Breast epithelium (tissue), 4 donors: Measurements from ENCODE around the gene LRRFIP1. TPM values are rescaled to one million over a fixed set of nuclear protein-coding genes. Genes with fewer than 3 reads are reported as not detected.

ENCODE experiments used
- DNase-seq, 2 donors: peaks; one replicate each; pipeline ENCODE4 v3.0.0-alpha.2; 2019; ENCODE audit warnings: low spot score in 2 of 2
- H3K27ac ChIP-seq, 2 donors: fragments of 200-600 bp; sonication (generic) in 1 of 2; one replicate each; pipeline ENCODE4 v1.5.1; 2016 to 2019; ENCODE audit warnings: mild to moderate bottlenecking in 1 of 2
- H3K27me3 ChIP-seq, 2 donors: fragments of 200-600 bp; sonication (generic) in 1 of 2; one replicate each; pipeline versions ENCODE4 v1.5.1 to v1.6.0; 2017 to 2019; ENCODE audit warnings: control low read depth in 1 of 2, mild to moderate bottlenecking in 1 of 2
- H3K36me3 ChIP-seq: fragments of 200-600 bp; one replicate; pipeline ENCODE4 v1.5.1; 2019
- H3K4me1 ChIP-seq, 2 donors: fragments of 200-600 bp; sonication (generic); one replicate each; pipeline ENCODE4 v1.5.1; 2016 to 2019; ENCODE audit warnings: control low read depth in 1 of 2
- H3K4me3 ChIP-seq, 3 donors: fragments of 200-600 bp; sonication (generic); 1 replicate in 2 of 3; 2 replicates in 1 of 3; pipeline ENCODE4 v1.5.1; 2016 to 2019; ENCODE audit warnings: mild to moderate bottlenecking in 3 of 3, moderate library complexity in 2 of 3
- H3K9me3 ChIP-seq, 2 donors: fragments of 200-600 bp; sonication (generic) in 1 of 2; one replicate each; pipeline ENCODE4 v1.5.1; 2016 to 2019; ENCODE audit warnings: control low read depth in 1 of 2
- CTCF ChIP-seq, 3 donors: fragments of 450-650 bp; IDR thresholded peaks; one replicate each; pipeline ENCODE4 v1.5.1; 2016 to 2017; ENCODE audit warnings: antibody characterized with exemption in 3 of 3, mild to moderate bottlenecking in 3 of 3, moderate library complexity in 3 of 3
- POLR2A ChIP-seq: fragments of 450-650 bp; IDR thresholded peaks from one replicate; pipeline ENCODE4 v1.6.1; 2016; ENCODE audit warnings: antibody characterized with exemption, mild to moderate bottlenecking, moderate library complexity
- POLR2AphosphoS5 ChIP-seq, 3 donors: sonication (generic); formaldehyde crosslinking; IDR thresholded peaks; one replicate each; pipeline ENCODE4 v1.6.1; 2017; ENCODE audit warnings: antibody characterized with exemption in 3 of 3
- intact Hi-C: fragments of 100-400 bp; cut with DNase I; formaldehyde crosslinking; loops from one replicate; pipeline ENCODE4 v1.15.1; 2023; ENCODE audit warnings: low total_unique reads
- total RNA-seq, 3 donors: library from RNA; depleted of rRNA; stranded (reverse); fragments of >200 nt; gene quantifications; one replicate each; pipeline ENCODE4 v1.1.0, GENCODE V29; 2016

Gene LRRFIP1
- total RNA-seq, 3 donors from 2014 or later = 82.6 to 136 (median 130) TPM

GRCh38 chr2:237721458-237721857, 94.1 kb downstream of the LRRFIP1 start:
- no peaks in the 10 kb centered on the region for H3K27me3 ChIP-seq
- no peak overlapping the region for H3K27ac ChIP-seq
- intact Hi-C loops = no loop called here
- DNase-seq = no peak
- H3K36me3 ChIP-seq = no peaks in the 10 kb centered on the region
- no peaks in the 10 kb centered on the region for H3K9me3 ChIP-seq
- H3K4me3 ChIP-seq = no peak overlapping the region
- H3K4me1 ChIP-seq = no peaks in the 10 kb centered on the region
- TF ChIP-seq POLR2AphosphoS5 (IDR thresholded peaks at IDR 0.05) = no peak
- TF ChIP-seq CTCF (IDR thresholded peaks at IDR 0.05) = no peak
- TF ChIP-seq POLR2A = no peak

DNA sequence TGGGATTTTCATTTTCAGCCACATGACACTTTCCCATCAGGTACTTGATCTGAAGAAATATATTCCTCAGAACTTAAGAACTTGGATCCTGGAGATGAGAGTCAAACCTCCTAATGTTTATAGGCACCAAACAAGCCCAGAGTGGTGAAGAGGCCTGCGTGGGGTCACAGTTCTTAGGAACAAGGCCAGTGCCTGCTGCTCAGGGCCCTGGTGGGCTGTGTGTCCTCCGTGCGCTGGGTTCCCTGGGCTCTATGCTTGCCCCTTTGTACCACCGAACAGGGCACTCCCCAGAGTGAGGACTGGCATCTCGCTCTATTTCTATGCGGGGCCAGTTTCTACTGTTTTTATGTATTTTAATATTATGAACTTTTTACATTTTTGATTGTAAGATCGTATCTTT, 95.2 kb downstream of the LRRFIP1 start:
- Histone ChIP-seq H3K27ac (no peak overlapping the region), H3K36me3 (no peaks in the 10 kb centered on the region), H3K4me3 (no peak overlapping the region), H3K4me1 (no peaks in the 10 kb centered on the region), H3K27me3 (no peaks in the 10 kb centered on the region), H3K9me3 (no peaks in the 10 kb centered on the region)
- intact Hi-C loops = no loop called here
- no peak for TF ChIP-seq POLR2AphosphoS5 (IDR thresholded peaks at IDR 0.05)
- no peak for TF ChIP-seq POLR2A
- no peak for TF ChIP-seq CTCF (IDR thresholded peaks at IDR 0.05)
- no peak for DNase-seq

- H3K27me3 ChIP-seq = no peaks in the 10 kb centered on the region
- no peaks in the 10 kb centered on the region for H3K9me3 ChIP-seq
- intact Hi-C loops = no loop called here
- H3K4me1 ChIP-seq = no peaks in the 10 kb centered on the region
- TF ChIP-seq POLR2A (no peak), POLR2AphosphoS5 (IDR thresholded peaks at IDR 0.05) (no peak), CTCF (IDR thresholded peaks at IDR 0.05) (no peak)
- no peak overlapping the region for H3K4me3 ChIP-seq
- H3K36me3 ChIP-seq = no peaks in the 10 kb centered on the region
- no peak for DNase-seq
- no peak overlapping the region for H3K27ac ChIP-seq
Observed at GRCh38 chr2:237723023-237723422, 95.6 kb downstream of the LRRFIP1 start.

- no peaks in the 10 kb centered on the region for H3K36me3 ChIP-seq
- TF ChIP-seq POLR2A (no peak), POLR2AphosphoS5 (IDR thresholded peaks at IDR 0.05) (no peak), CTCF (IDR thresholded peaks at IDR 0.05) (no peak)
- H3K27ac ChIP-seq = no peak overlapping the region
- no peaks in the 10 kb centered on the region for H3K9me3 ChIP-seq
- no peaks in the 10 kb centered on the region for H3K4me1 ChIP-seq
- no peaks in the 10 kb centered on the region for H3K27me3 ChIP-seq
- intact Hi-C loops = no loop called here
- DNase-seq = peak in 1 of 2 donors; percentile 15
- no peak overlapping the region for H3K4me3 ChIP-seq
Observed at GRCh38 chr2:237723602-237724001, 96.2 kb downstream of the LRRFIP1 start.

GRCh38 chr2:237724811-237725478, 97.6 kb downstream of the LRRFIP1 start:
- no peak for DNase-seq
- H3K4me3 ChIP-seq = no peak overlapping the region
- H3K9me3 ChIP-seq = no peaks in the 10 kb centered on the region
- intact Hi-C loops = no loop called here
- H3K36me3 ChIP-seq = no peaks in the 10 kb centered on the region
- H3K27ac ChIP-seq = no peak overlapping the region
- H3K4me1 ChIP-seq = no peaks in the 10 kb centered on the region
- TF ChIP-seq POLR2AphosphoS5 (IDR thresholded peaks at IDR 0.05) (no peak), POLR2A (no peak), CTCF (IDR thresholded peaks at IDR 0.05) (no peak)
- no peaks in the 10 kb centered on the region for H3K27me3 ChIP-seq
